Stimulated activated CD4-positive, alpha-beta T cell treated with anti-CD3 and anti-CD28 coated beads, Interleukin-15, amount 100 ng/mL, for 24 hours (primary cell): ENCODE measurements around the gene PRELID3B.

Experiments
- DNase-seq: peaks from one replicate; pipeline ENCODE4 v3.0.0-alpha.2; 2020

PRELID3B gene

DNA sequence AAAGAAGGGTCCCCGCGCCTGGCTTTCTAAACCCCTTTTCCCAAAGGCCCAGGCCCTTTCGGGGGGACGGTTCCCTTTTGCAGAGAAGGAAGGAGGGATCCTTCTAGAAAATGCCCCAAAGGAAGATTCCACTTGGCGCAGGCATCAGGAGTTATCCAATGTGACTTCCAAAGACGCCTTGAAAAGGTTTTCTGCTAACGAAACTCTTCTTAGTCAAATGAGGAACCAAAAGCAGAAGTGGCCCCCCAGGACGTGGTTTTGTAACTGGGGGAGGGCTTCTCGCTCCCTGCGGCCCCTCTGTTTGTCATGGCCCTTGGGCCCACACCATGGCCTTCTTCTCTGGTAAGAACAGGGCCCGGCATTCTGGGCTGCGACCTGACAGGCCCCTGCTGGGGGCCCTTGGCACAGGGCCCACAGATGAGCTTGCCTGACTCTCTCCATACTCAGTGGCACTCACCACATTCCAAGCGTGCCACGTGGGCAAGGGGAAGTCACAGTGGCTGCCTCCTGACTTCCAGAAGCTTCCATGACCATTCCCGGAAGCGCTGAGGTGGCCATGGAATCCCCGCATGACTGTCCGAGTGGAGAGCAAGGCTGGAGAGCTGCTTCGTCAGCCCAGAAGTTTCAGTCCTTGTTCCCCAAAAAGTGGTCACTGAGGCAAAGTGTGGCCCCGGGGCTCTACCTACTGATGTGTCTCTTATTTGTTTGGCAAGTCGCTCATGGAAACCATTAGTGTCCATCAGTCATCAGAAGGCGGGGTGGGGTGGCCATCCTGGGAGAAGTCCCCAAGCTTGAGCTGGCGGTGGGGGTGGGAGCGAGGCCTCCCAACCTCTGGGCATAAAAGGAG is 34.7 kb downstream of the PRELID3B start:
- no peak for DNase-seq

DNA sequence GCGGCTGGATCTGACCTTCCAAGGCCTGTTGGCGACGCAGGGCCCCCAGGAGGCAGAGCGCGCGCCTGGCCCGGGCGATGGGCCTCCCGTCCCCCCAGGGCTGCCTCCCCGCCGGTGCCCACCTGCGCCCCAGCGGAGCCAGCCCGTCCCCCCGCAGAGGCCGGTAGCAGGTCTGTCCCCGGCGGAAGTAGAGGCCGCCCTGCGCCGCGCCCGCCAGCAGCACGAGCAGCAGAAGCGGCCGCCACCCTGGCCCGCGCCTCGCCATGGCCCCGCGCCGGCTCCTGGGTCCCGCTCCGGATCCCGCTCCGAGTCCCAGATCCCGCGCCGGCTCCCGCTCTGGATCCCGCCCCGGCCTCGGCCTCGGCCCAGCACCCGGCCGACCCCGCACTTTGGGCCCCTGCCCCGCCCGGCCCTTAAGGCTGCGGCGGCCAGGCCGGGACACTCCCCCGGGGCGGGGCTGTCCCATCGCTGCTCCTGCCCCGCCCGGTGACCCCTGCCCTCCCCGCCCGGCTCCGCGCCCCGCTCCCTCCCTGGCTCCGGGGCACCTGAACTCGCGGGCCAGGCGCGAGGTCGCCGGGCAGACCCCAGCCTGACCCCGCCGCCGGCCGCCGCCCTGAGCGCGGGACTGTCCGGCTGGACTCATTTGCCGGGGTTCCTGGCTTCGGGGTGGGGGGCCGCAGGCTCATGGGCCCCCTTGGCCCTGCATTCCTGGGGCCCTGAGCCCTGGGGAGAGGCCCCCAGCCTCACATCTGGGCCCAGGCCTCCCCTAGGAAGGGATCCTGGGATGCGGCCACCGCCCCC is 35.5 kb downstream of the PRELID3B start, which contains the start of gene CTSZ:
Gene CTSZ, minus strand, starts transcription at position 391 of the 801 bp plus-strand sequence. Its CDS starts 126 bp downstream, at position 265.
- peak; percentile 71 for DNase-seq

DNA sequence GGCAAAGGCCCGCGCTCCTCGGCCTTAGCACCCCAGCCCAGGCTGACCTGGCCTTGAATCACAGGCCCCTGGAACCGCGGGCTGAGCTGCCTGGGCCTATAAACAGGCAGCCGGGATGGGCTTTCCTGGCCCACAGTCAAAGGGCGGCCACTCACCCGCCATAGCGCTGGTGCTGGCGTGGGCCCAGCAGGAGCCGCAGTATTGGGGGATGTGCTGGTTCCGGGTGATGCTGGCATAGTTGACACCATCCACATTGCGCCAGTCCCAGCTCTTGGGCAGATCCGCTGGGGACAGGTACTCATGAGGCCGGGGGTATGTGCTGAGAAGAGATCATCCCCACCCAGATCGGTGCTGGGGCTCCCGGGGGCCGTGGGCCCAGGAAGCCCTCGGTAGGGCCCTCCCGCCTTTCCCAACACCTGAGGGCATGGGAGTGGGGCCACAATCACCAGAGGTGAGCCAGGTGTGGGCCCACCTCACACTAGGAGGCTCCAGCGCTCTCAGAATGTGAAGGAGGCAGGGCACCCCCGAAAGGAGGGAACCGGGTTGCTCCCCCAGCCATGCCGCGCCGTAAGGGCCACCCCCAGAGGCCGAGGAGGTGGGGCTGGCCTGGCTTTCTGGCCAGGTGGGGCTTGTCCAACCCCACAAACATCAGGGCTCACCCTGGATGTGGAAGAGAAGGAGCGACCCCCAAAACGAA is 36.3 kb downstream of the PRELID3B start:
- no peak for DNase-seq

DNA sequence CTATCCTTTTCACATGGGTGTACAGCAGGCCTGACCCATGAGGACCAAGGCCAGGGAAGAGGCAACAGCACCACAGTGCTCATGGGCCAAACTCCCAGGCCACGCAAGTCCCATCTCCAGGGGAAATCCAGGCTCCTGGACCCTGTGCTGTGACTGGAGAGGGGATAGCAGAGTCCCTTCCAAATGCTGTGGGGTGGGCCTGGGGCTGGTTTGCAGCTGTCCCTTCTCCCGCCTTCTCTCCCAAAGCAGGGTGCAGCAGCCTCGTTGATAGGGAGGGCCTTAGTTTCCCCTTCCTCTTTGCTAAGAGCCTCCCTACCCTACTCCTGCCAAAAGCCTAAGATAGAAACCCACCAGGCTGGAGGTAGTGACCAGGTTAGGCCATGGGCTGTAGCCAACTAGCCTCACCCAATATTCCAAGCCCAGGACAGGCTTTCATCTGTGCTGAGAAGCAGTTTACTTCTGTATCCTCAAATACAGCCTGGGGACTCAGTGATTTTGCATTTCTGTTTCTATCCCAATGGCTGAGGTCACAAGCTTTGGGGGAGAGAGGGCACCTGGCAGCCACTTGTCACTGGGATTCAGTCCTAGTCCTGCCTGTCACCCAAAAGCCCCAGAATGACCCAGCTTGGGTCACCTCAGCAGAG is 36.9 kb downstream of the PRELID3B start:
- no peak for DNase-seq

DNA sequence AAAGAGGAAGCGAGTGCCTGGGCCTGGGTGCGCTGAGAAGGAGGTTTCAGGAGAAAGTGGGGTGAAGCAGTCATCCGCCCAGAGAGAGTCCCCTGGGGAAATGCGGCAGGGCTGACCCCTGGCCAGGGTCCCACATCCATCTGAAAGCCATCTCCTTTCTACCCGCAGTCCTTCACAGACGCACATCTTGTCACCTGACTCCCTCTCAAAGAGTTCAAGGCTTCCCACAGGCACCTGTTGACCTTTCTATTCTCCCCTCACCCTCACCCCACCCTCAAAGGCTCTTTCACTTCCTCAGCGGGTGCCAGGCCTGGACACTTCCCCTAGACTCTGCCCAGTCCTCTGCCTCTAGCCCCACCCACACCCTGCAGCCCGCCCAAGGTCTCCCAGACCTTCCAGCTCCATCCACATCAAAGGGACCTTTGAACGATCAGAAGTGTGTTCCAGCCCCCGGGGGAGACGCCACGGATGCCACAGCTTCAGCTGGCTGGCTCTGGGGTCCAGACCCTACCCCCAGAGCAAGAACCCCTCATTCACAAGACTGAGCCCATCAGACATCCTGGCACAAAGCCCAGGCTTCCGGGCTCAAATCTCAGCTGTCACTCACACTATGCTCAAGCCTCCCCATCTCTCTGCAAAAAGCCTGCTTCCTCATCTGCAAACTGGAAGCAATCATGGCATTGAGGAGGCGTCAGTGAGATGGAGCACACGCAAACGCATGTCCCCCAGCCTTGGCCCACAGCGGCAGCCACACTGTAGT is 37.6 kb downstream of the PRELID3B start:
- peak; percentile 46 for DNase-seq

DNA sequence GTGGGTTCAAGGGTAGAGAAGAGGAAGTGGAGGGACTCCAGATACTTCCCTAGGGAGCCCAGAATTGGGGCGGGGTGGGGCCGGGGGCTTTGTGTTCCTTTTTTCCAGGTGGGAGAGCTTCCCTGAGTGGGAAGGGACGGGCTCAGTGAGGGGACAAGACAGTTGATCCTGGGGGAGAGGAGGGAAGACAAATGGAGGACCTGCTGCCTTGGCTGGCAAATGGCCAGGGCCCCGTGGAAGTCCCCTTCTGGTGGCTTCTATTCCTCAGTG is 38.2 kb downstream of the PRELID3B start:
- DNase-seq = peak; percentile 57

DNA sequence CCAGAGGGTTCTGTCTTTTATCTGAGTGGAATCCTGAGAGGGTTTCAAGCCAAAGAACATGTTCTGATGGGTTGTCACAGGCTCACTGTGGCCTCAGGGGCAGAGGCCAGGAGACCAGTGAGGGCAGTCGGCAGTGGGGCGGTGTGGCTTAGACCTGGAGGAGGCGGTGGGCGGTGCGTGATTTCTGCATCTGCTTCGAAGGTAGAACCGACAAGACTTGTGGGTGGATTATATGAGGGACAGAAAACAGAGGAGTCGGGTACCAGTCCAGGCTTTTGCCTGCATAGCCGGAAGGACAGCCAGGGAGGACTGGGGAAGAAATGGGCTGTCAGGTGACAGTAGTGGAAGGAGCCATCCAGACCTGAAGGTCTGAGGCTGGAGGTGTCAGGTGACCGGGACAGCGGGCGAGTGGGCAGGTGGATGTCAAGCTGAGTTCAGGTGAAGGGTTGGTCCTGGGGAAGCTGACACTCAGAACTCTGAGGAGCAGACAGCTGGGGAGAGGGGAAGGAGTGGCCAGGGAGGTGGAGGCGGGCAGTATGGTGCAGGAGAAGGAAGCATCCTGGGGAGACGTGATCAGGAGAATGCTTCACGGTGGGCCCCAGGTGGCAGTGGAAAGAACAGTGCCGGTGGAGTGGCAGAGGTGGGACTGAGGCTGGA is 38.6 kb downstream of the PRELID3B start:
- no peak for DNase-seq

DNA sequence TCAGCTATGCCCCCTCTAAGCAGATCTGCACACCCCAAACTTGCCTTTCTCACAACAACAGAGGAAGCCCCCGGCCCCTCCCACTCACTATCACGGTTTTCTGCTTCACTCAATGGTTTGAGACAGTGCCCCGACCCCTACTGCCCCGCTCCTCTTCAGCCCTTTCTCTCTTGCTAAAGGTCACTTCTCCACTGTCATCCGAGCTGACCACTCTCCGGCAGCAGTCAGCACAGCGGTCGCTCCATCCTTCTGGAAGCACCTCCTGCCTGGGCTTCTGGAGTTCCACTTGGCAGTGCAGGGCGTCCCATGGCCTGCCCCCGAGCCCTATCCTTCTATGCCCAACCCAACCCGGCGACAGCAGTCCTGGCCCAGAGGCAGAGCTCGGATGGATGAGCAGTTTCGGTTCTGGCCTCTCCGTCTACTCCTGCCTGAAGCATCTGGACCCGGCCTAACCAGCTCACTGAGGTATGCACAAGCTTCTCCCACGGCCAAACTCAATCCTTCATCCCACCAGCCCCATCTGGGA is 39.6 kb downstream of the PRELID3B start:
- DNase-seq = no peak

DNA sequence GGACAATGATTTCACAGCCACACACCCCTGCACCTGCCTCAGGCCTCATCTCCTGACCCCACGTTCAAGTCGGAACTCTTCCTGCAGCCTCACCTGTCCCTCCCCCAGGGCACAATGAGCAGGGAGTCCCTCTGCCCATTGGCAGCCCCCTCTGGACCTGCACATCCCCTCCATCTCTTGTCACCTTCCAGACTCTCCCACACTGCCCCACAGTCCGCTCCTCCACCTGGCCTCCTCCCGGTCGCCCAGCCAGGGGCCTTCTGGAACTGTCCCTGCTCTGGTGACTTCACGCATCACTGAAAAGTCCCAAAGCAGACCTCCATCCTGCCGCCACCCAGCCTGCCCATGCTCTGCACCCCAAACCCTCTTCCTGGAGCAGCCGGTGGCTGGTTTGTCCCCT is 40.2 kb downstream of the PRELID3B start:
- no peak for DNase-seq

DNA sequence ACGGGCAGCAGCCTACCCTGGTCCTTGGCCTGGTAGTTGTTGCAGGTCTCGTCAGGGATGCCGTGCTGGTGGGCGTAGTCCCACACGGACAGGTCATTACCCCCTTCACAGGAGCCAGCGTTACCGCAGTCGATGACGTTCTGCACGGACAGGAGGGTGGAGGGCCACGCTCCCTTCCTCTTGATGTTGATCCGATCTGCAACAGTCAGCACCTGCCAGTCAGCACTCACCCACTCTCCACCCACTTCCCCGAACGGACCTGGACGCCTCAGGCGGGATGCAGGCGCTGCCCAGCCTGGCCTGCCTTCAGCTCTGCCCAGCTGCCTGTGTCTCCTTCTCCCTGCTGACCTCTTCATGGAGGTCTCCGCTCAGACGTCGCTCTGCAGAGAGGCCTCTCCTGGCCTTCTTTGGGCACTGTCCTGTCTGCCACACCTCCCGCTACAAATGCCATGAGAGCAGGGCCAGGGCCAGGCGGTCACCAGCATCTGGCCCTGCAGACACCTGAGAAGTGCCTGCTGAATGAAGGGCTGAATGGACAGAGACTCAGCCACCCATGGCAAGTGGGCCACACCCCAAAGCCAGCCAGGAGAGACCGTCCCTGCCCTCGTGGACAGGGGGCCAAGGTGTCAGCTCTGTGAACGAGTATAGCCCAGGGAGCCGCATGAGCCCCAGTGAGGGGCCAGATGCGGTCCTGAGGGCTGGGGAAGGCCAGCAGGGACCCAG is 41.0 kb downstream of the PRELID3B start:
- no peak for DNase-seq

DNA sequence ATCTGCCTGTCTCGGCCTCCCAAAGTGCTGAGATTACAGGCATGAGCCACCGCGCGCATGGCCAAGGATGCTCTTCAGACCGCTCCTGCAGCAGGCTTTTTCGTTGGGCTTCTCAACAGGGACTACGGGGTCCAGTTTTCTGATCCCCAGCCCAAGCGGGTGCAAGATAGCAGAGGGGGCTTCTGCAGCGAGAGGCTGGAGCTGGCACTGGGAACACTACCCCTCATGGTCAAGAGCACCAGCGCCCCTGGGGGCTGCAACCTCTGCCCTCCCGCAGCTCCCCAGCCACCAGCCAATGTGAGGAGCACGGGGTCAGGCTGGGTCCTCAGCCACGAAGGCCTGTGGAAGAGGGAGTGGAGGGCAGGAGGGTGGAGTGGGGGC is 41.5 kb downstream of the PRELID3B start:
- DNase-seq = no peak

DNA sequence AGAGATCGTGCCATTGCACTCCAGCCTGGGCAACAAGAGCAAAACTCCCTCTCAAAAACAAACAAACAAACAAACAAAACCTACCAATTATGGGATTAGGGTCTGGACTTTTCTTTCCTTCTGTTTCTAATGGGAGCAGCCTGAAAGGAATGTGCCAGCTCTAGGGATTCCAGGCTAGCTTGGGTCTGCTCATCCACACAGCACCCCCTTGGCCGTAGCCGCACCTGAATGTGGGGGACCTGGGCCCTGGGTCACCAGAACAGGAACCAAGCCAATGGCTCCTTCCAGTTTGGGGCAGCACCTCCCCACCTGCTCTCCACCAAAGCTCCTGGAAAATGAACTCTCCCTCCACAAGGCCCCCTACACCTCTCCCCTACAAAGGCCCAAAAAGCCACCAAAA is 42.3 kb downstream of the PRELID3B start:
- DNase-seq = no peak

DNA sequence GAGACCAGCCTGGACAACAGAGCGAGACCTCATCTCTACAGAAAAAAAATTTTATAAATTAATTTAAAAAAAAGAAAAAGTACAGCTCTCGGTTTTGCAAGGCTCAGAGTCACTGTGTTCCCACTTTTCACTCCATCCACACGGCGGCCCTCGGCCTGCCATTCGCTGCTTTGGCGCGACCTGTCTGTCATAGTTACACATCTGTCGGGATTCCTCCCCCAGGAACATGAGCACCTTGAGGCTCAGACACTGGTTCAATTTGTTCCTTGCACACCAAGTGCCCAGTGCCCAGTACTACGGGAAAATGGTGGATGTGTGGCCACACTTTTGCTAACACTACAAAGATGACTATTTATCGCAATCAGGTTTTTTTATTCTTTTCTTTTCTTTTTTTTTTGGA is 43.9 kb downstream of the PRELID3B start:
- no peak for DNase-seq

DNA sequence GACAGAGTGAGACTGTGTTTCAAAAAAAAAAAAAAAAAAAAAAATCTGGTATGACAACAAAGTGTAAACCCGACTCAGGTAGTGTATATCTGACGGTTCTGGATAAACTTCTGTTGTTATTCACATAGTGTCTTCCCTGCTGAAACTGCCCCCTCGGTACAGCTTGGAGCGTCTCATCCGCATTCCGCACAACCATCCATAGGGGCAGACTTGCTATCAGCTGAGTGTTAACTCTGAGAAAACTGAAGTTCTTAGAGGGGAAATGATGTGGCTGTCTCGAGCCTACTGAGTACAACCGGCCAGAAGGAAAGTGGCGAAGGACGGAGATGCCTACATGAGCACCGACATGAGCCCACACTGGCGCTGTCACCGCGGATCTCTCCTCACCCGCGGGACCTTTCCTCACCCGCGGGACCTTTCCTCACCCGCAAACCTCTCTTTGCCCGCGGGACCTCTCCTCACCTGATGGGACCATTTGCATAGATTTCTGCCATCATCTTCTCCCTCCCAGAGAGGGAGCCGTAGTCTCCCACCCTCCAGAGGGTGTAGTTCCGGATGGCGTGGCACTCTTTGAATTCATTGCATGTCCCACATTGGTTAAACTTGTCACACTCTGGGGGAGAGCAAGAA is 45.3 kb downstream of the PRELID3B start:
- DNase-seq = no peak

DNA sequence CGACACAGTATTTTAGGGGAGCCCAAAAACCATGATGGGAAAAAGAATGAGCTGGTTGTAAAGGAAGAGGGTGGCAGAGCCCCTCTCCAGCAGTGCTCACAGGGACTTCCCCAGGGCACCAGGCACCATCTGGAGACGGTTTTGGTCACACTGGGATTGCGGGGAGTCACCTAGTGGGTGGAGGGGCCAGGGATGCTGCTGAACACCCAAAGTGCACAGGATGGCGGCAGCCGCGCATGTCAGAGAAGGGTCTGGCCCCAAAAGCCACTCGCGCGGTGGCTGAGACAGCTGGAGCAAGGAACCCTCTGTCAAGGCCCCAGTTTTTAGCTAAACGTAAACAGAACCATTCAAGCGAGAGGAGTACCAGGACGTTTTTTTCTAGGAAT is 46.4 kb downstream of the PRELID3B start:
- DNase-seq = no peak

DNA sequence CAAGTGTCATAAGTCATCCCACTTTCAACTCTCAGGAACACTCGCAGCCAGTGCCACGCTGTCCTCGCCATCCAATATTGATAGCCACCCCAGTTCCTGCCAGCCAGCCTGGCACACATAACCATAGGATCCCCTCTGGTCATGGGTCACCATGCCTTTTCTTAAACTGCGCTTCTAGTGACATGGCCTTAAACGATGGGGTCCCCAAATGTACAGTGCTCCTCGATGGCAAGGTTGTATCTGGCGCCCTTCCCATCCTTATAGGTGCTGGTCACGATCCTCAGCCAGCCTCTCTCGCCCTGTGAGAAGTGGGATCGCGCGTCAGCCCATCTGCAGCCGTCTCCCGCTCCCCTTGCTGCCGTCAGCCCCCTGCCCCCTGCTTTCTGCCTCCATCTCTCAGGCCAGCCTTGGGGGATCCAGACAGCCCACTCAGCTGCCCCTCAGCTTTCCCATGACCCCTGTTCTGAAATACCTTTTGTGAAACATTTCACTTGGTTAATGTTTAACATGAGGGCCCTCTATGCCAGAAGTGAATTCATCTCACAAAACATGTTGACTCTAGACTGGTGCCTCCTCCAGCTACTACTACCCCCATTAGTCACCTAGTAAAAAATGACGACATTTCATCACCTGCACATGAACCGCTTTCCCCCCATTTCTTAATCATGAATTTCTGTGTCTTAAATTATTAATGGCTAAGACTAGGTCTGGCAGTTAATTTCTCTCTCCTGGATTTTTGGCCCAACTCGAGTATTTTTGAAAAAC is 46.9 kb downstream of the PRELID3B start:
- DNase-seq = no peak

DNA sequence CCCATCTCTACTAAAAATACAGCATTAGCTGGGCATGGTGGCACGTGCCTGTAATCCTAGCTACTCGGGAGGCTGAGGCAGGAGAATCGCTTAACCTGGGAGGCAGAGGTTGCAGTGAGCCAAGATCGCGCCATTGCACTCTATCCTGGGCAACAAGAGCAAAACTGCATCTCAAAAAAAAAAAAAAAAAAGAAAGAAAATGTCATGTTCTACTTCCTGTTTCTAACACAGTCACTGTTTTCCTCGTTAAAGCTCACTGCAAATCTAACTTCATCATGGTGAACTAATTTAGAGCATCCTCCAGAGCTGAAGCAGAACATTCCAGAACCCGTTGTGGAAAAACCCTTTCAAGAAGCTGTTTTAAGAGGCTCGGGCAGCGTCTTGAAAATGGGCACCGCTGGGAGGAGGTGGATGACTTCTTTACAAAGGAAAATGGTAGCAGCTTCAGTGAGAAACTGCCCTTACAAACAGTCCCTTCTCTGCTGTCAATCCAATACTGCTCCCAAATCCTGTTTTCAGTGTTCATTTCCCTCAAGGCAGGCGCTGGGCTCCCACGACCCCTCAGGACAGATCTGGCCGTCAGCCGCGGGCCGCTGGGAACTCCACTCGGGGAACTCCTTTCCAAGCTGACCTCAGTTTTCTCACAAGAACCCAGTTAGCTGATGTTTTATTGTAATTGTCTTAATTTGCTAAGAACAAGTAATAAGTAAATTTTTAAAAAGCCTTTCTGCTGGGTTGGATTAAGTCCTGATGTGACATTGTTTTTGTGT is 48.0 kb downstream of the PRELID3B start:
- DNase-seq = no peak

DNA sequence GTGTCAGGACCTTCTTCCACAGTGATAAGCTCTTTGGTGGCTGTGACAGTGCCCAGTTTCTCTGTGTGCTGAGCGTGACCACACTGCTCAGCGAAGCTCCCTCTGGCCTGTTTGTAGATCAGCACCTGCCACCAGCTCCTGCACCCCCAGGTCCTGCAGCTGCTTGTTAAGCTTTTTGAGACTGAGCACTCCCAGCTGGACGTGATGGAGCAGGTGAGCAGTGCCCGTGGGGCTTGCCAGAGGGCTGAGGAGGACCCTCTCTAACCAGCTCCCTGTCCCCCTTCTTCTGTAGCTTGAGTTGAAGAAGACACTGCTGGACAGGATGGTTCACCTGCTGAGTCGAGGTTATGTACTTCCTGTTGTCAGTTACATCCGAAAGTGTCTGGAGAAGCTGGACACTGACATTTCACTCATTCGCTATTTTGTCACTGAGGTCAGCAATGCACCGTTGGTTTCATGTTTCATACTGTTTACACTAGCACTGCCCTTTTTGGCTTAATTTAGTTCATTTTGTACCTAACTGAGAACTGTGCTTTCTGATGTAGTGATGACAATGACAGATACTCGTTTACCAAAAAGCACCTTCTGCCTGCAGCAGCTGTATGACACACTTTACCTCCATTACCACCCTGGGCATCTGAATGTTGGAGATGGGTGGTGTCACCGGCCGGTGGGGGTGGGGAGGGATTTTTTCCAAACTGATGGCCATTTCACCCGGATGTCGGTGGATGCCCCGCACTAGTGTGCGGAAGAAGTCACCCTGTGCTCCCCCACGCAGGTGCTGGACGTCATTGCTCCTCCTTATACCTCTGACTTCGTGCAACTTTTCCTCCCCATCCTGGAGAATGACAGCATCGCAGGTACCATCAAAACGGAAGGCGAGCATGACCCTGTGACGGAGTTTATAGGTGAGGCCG is 49.0 kb downstream of the PRELID3B start:
- no peak for DNase-seq
